Measurements from ENCODE around the gene TTC24.

Gene TTC24

DNA sequence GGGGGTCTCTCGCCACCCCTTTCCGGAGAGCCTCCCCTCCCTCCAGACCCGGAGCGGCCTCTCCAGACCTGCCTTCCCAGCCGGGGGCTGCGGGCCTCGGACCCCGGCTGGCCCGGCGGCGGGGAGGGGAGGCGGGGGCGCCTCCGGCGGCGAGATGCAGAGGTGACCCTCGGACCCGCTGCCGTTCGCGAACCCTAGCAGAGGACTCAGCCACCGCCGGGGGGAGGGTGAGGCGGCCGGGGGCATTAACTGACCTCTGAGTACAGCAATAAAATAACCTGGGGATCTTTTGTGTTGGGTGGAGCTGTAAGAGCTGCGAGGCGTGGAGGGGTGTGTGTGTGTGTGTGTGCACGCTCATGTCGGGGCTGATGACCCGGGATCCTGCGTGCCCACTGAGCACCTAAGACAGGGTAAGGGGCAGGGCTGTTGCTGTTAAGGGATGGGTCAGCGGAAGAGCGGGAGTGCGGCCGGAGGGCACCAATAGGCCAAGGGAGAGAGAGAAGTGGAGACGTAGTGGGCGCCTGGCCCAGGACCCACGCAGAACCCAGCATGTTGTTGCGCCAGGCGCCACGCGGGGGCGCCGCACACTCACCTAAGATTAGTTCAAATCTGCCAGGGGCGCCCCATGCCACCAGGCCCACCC, 46.0 kb downstream of the TTC24 start:
- ATAC-seq: peak; percentile 69
- TF ChIP-seq ESRRG (CRISPR knock-in tag; IDR thresholded peaks at IDR 0.05): no peak
- no peak for TF ChIP-seq SNAI2 (CRISPR knock-in tag; IDR thresholded peaks at IDR 0.05)
- TF ChIP-seq ARNTL (CRISPR knock-in tag; IDR thresholded peaks at IDR 0.05; ENCODE audit: borderline replicate concordance, low read depth): no peak
- TF ChIP-seq RARB (CRISPR knock-in tag; IDR thresholded peaks at IDR 0.05): no peak
- TF ChIP-seq, protein P1, sequence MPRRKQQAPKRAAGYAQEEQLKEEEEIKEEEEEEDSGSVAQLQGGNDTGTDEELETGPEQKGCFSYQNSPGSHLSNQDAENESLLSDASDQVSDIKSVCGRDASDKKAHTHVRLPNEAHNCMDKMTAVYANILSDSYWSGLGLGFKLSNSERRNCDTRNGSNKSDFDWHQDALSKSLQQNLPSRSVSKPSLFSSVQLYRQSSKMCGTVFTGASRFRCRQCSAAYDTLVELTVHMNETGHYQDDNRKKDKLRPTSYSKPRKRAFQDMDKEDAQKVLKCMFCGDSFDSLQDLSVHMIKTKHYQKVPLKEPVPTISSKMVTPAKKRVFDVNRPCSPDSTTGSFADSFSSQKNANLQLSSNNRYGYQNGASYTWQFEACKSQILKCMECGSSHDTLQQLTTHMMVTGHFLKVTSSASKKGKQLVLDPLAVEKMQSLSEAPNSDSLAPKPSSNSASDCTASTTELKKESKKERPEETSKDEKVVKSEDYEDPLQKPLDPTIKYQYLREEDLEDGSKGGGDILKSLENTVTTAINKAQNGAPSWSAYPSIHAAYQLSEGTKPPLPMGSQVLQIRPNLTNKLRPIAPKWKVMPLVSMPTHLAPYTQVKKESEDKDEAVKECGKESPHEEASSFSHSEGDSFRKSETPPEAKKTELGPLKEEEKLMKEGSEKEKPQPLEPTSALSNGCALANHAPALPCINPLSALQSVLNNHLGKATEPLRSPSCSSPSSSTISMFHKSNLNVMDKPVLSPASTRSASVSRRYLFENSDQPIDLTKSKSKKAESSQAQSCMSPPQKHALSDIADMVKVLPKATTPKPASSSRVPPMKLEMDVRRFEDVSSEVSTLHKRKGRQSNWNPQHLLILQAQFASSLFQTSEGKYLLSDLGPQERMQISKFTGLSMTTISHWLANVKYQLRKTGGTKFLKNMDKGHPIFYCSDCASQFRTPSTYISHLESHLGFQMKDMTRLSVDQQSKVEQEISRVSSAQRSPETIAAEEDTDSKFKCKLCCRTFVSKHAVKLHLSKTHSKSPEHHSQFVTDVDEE (CRISPR knock-in tag; IDR thresholded peaks at IDR 0.05): no peak
- TF ChIP-seq CSDC2 (CRISPR knock-in tag; IDR thresholded peaks at IDR 0.05): no peak
- no peak for TF ChIP-seq ZFP3 (CRISPR knock-in tag; IDR thresholded peaks at IDR 0.05)
- no peak for TF ChIP-seq OSR1 (CRISPR knock-in tag; IDR thresholded peaks at IDR 0.05)
- TF ChIP-seq, protein P2, sequence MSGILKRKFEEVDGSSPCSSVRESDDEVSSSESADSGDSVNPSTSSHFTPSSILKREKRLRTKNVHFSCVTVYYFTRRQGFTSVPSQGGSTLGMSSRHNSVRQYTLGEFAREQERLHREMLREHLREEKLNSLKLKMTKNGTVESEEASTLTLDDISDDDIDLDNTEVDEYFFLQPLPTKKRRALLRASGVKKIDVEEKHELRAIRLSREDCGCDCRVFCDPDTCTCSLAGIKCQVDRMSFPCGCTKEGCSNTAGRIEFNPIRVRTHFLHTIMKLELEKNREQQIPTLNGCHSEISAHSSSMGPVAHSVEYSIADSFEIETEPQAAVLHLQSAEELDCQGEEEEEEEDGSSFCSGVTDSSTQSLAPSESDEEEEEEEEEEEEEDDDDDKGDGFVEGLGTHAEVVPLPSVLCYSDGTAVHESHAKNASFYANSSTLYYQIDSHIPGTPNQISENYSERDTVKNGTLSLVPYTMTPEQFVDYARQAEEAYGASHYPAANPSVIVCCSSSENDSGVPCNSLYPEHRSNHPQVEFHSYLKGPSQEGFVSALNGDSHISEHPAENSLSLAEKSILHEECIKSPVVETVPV (CRISPR knock-in tag; IDR thresholded peaks at IDR 0.05): no peak
- TF ChIP-seq ZFP30 (CRISPR knock-in tag; IDR thresholded peaks at IDR 0.05): no peak
- TF ChIP-seq ZNF8 (CRISPR knock-in tag; IDR thresholded peaks at IDR 0.05): no peak
- TF ChIP-seq TOX (CRISPR knock-in tag; IDR thresholded peaks at IDR 0.05; ENCODE audit: borderline replicate concordance): no peak
- TF ChIP-seq ZNF565 (CRISPR knock-in tag; conservative IDR thresholded peaks at IDR 0.05; ENCODE audit: low read depth): no peak
- TF ChIP-seq ISL1 (CRISPR knock-in tag; IDR thresholded peaks at IDR 0.05): no peak
- TF ChIP-seq GLIS3 (CRISPR knock-in tag; IDR thresholded peaks at IDR 0.05): no peak
- TF ChIP-seq BACH2 (CRISPR knock-in tag; IDR thresholded peaks at IDR 0.05; ENCODE audit: borderline replicate concordance): no peak

DNA sequence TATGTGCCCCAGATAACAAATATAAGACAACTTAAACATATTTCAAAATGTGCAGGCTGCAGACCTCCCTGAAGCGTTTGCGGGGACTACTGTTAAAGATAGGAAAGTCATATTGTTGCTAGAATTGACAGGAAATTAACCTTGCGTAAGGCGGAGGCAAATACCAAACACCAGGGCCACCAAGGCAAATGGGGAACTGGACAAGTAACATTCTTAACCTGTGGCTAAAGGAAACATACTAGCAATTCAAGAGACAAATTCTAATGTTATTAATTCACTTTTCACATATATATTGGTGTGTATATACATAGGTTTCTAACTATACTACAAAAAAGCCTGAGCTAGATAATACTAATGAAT, 46.5 kb downstream of the TTC24 start:
- no peak for ATAC-seq
- TF ChIP-seq, protein P3, sequence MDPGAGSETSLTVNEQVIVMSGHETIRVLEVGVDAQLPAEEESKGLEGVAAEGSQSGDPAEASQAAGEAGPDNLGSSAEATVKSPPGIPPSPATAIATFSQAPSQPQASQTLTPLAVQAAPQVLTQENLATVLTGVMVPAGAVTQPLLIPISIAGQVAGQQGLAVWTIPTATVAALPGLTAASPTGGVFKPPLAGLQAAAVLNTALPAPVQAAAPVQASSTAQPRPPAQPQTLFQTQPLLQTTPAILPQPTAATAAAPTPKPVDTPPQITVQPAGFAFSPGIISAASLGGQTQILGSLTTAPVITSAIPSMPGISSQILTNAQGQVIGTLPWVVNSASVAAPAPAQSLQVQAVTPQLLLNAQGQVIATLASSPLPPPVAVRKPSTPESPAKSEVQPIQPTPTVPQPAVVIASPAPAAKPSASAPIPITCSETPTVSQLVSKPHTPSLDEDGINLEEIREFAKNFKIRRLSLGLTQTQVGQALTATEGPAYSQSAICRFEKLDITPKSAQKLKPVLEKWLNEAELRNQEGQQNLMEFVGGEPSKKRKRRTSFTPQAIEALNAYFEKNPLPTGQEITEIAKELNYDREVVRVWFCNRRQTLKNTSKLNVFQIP (CRISPR knock-in tag; IDR thresholded peaks at IDR 0.05; ENCODE audit: borderline replicate concordance, low read depth): no peak
- TF ChIP-seq OSR1 (CRISPR knock-in tag; IDR thresholded peaks at IDR 0.05): no peak

DNA sequence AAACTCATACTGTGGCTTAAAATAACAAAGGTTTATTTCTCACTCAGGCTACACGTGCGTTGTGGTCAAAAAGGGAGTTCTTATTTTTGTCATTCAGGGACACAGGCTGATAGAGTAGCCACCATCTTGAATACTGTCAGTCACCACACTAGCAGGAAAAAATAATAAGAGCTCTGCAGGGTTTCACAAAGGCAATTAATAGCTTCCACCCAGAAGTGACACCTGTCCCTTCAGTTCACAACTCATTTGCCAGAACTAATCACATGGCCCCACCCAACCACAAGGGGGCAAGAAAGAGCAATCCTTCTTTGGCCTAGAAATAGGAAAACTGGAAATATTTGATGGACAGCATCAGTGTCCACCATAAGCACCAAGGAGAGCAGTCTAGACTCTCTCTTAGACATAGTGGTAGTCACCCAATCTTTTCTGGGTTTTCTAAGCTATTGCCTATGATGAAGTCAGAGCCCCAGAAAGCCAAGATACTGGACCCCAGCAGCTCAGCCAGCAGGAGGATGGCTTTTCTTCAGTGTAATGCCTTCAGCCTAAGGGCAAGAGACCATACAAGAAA, 47.9 kb downstream of the TTC24 start:
- no peak for TF ChIP-seq ZC3H10 (CRISPR knock-in tag; IDR thresholded peaks at IDR 0.05)
- TF ChIP-seq, protein P4, sequence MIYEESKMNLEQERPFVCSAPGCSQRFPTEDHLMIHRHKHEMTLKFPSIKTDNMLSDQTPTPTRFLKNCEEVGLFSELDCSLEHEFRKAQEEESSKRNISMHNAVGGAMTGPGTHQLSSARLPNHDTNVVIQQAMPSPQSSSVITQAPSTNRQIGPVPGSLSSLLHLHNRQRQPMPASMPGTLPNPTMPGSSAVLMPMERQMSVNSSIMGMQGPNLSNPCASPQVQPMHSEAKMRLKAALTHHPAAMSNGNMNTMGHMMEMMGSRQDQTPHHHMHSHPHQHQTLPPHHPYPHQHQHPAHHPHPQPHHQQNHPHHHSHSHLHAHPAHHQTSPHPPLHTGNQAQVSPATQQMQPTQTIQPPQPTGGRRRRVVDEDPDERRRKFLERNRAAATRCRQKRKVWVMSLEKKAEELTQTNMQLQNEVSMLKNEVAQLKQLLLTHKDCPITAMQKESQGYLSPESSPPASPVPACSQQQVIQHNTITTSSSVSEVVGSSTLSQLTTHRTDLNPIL (CRISPR knock-in tag; IDR thresholded peaks at IDR 0.05; ENCODE audit: low read depth): no peak
- peak; percentile 35 for ATAC-seq

DNA sequence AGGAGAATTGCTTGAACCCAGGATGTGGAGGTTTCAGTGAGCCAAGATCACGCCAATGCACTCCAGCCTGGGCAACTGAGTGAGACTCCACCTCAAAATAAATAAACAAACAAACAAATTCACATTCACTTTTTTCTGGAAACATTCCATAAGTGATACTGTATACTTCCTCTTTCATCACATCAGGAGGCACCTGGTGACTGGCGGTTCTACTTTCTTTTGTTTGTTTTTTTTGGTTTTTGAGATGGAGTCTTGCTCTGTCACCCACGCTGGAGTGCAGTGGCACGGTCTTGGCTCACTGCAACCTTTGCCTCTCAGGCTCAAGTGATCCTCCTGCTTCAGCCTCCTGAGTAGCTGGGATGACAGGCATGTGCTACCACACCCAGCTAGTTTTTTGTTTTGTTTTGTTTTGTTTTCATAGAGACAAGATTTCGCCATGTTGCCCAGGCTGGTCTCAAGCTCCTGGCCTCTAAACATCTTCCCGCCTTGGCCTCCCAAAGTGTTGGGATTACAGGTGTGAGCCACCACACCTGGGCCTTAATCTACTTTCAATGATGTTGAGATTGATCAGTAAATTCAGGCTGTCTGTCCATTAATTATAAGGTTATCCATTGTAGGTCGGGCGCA, 50.4 kb downstream of the TTC24 start:
- ATAC-seq: no peak
- TF ChIP-seq RARB (CRISPR knock-in tag; IDR thresholded peaks at IDR 0.05) (no peak), ZFP3 (CRISPR knock-in tag; IDR thresholded peaks at IDR 0.05) (no peak), BACH2 (CRISPR knock-in tag; IDR thresholded peaks at IDR 0.05; ENCODE audit: borderline replicate concordance) (no peak), ARNTL (CRISPR knock-in tag; IDR thresholded peaks at IDR 0.05; ENCODE audit: borderline replicate concordance, low read depth) (no peak), OSR1 (CRISPR knock-in tag; IDR thresholded peaks at IDR 0.05) (no peak), PPARA (CRISPR knock-in tag; IDR thresholded peaks at IDR 0.05; ENCODE audit: borderline replicate concordance) (no peak), ZNF565 (CRISPR knock-in tag; conservative IDR thresholded peaks at IDR 0.05; ENCODE audit: low read depth) (no peak), TOX (CRISPR knock-in tag; IDR thresholded peaks at IDR 0.05; ENCODE audit: borderline replicate concordance) (no peak)
- TF ChIP-seq, protein P4 (CRISPR knock-in tag; IDR thresholded peaks at IDR 0.05; ENCODE audit: low read depth): no peak
- TF ChIP-seq, protein P1 (CRISPR knock-in tag; IDR thresholded peaks at IDR 0.05): no peak
- TF ChIP-seq, protein P5, sequence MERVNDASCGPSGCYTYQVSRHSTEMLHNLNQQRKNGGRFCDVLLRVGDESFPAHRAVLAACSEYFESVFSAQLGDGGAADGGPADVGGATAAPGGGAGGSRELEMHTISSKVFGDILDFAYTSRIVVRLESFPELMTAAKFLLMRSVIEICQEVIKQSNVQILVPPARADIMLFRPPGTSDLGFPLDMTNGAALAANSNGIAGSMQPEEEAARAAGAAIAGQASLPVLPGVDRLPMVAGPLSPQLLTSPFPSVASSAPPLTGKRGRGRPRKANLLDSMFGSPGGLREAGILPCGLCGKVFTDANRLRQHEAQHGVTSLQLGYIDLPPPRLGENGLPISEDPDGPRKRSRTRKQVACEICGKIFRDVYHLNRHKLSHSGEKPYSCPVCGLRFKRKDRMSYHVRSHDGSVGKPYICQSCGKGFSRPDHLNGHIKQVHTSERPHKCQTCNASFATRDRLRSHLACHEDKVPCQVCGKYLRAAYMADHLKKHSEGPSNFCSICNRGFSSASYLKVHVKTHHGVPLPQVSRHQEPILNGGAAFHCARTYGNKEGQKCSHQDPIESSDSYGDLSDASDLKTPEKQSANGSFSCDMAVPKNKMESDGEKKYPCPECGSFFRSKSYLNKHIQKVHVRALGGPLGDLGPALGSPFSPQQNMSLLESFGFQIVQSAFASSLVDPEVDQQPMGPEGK (CRISPR knock-in tag; IDR thresholded peaks at IDR 0.05; ENCODE audit: borderline replicate concordance): no peak

All from SK-N-SH treated with all-trans-retinoic acid at 6 μM for 48 hours (cell line).